Activated gamma-delta T cell treated with Interleukin-2 at 50 U/mL for 16 hours (primary cell): ENCODE measurements around the gene ZNF414.

ENCODE experiments used
- DNase-seq: peaks from one replicate; pipeline ENCODE4 v3.0.0-alpha.2; 2020

ZNF414 gene

GRCh38 chr19:8461891-8462290, 52.1 kb downstream of the ZNF414 start:
- no peak for DNase-seq

- no peak for DNase-seq
Measured at GRCh38 chr19:8461376-8461775, 52.6 kb downstream of the ZNF414 start.

GRCh38 chr19:8460516-8461298, 53.3 kb downstream of the ZNF414 start:
- DNase-seq: no peak
